GM23338 (cell line): ENCODE data around the gene PNKP. TPM values are rescaled to one million over a fixed set of nuclear protein-coding genes. Genes with fewer than 3 reads are reported as not detected.

ENCODE experiments used
- ATAC-seq: fragments of 200-7000 bp; cut with Tn5 transposase; 3 replicates; pipeline ENCODE4 v1.9.1; 2020
- DNase-seq: peaks from one replicate; pipeline ENCODE4 v3.0.0-alpha.2; 2015; ENCODE audit warnings: low spot score
- H2AFZ ChIP-seq: fragments of 200-600 bp; sonication (generic); 2 replicates; pipeline ENCODE4 v1.8.0; 2016; ENCODE audit warnings: antibody characterized with exemption, mild to moderate bottlenecking, moderate library complexity
- H3F3A ChIP-seq: fragments of 200-600 bp; sonication (generic); replicated peaks from 2 replicates; pipeline ENCODE4 v1.8.0; 2017; ENCODE audit warnings: antibody characterized with exemption, mixed run types, low read depth
- H3K27ac ChIP-seq: fragments of 200-600 bp; sonication (generic); 2 replicates; pipeline ENCODE4 v1.6.1; 2016; ENCODE audit warnings: low read depth
- H3K27me3 ChIP-seq: fragments of 200-600 bp; sonication (generic); 2 replicates; pipeline ENCODE4 v1.8.0; 2016; ENCODE audit warnings: mild to moderate bottlenecking, mixed run types, moderate library complexity; ENCODE audit not compliant: insufficient read depth
- H3K36me3 ChIP-seq: fragments of 200-600 bp; sonication (generic); 2 replicates; pipeline ENCODE4 v1.8.0; 2016; ENCODE audit warnings: mild to moderate bottlenecking; ENCODE audit not compliant: insufficient read depth
- H3K4me1 ChIP-seq: fragments of 200-600 bp; sonication (generic); 2 replicates; pipeline ENCODE4 v1.8.0; 2016; ENCODE audit warnings: mild to moderate bottlenecking, moderate library complexity; ENCODE audit not compliant: insufficient read depth
- H3K4me2 ChIP-seq: fragments of 200-600 bp; sonication (generic); 2 replicates; pipeline ENCODE4 v1.7.1; 2017; ENCODE audit warnings: mixed run types
- H3K4me3 ChIP-seq: fragments of 200-600 bp; sonication (generic); 2 replicates; pipeline ENCODE4 v1.6.1; 2016; ENCODE audit warnings: mixed run types
- H3K79me2 ChIP-seq: fragments of 200-600 bp; sonication (generic); replicated peaks from 2 replicates; pipeline ENCODE4 v1.8.0; 2017; ENCODE audit warnings: mild to moderate bottlenecking; ENCODE audit not compliant: insufficient read depth
- H3K9me2 ChIP-seq: fragments of 200-600 bp; sonication (generic); 2 replicates; pipeline ENCODE4 v1.8.0; 2017; ENCODE audit not compliant: insufficient read depth
- H4K20me1 ChIP-seq: fragments of 200-600 bp; sonication (generic); replicated peaks from 2 replicates; pipeline ENCODE4 v1.8.0; 2017; ENCODE audit warnings: mild to moderate bottlenecking; ENCODE audit not compliant: insufficient read depth
- H3K27ac Mint-ChIP-seq: 2 replicates; pipeline ENCODE4 v1.8.0; 2020; ENCODE audit warnings: inconsistent platforms, mild to moderate bottlenecking, moderate library complexity, mixed read lengths
- H3K27me3 Mint-ChIP-seq: 3 replicates; pipeline ENCODE4 v1.8.0; 2022; ENCODE audit warnings: low read depth, mild to moderate bottlenecking, moderate library complexity, mixed read lengths, inconsistent platforms; ENCODE audit not compliant: insufficient read depth, poor library complexity
- H3K36me3 Mint-ChIP-seq: 3 replicates; pipeline ENCODE4 v1.8.0; 2021; ENCODE audit warnings: low read depth, mild to moderate bottlenecking, inconsistent platforms, moderate library complexity, mixed read lengths
- H3K4me1 Mint-ChIP-seq: 3 replicates; pipeline ENCODE4 v1.8.0; 2020; ENCODE audit warnings: mild to moderate bottlenecking, inconsistent platforms, mixed read lengths
- H3K4me3 Mint-ChIP-seq: 3 replicates; pipeline ENCODE4 v1.8.0; 2021; ENCODE audit warnings: moderate library complexity, mild to moderate bottlenecking, inconsistent platforms, mixed read lengths
- H3K9me3 Mint-ChIP-seq: 3 replicates; pipeline ENCODE4 v1.8.0; 2020; ENCODE audit warnings: moderate library complexity, mild to moderate bottlenecking, inconsistent platforms, mixed read lengths
- CREB1 ChIP-seq: fragments of 250-450 bp; sonication (Bioruptor Pico); IDR thresholded peaks from 2 replicates; pipeline ENCODE4 v1.5.0; 2020; ENCODE audit warnings: low read depth, mild to moderate bottlenecking, moderate library complexity
- EZH2phosphoT487 ChIP-seq: fragments of 200-600 bp; sonication (generic); IDR thresholded peaks from one replicate; pipeline ENCODE4 v1.8.1; 2018; ENCODE audit warnings: antibody characterized with exemption; ENCODE audit not compliant: unreplicated experiment
- JUNB ChIP-seq: IDR thresholded peaks from one replicate; pipeline ENCODE4 v1.6.1; 2016; ENCODE audit warnings: antibody characterized with exemption; ENCODE audit not compliant: unreplicated experiment
- ZNF114 ChIP-seq: fragments of 250-450 bp; sonication (Bioruptor Pico); IDR thresholded peaks from 2 replicates; pipeline ENCODE4 v1.5.0; 2020; ENCODE audit warnings: mild to moderate bottlenecking, moderate library complexity
- ZNF331 ChIP-seq: fragments of 250-450 bp; sonication (Bioruptor Pico); IDR thresholded peaks from 2 replicates; pipeline ENCODE4 v1.5.0; 2020; ENCODE audit warnings: low read depth, mild to moderate bottlenecking, moderate library complexity
- polyA plus RNA-seq: library from polyadenylated mRNA; unstranded; fragments of >200 nt; fragmentation: Nextera tagmentation; extraction: Ambion mirVana; gene quantifications from 2 replicates; pipeline ENCODE4 v1.2.1, GENCODE V29; 2016
- total RNA-seq: library from RNA; depleted of rRNA; stranded (reverse); fragments of >200 nt; shearing (Covaris generic); gene quantifications from 2 replicates; pipeline ENCODE4 v1.2.3, GENCODE V29; 2014
- TF ChIP-seq, protein P1 (sequence below): IDR thresholded peaks from one replicate; pipeline ENCODE4 v1.6.1; 2018; ENCODE audit warnings: antibody characterized with exemption; ENCODE audit not compliant: unreplicated experiment
- TF ChIP-seq, protein P2 (sequence below): IDR thresholded peaks from 2 replicates; pipeline ENCODE4 v1.6.1; 2016; ENCODE audit warnings: antibody characterized with exemption
- TF ChIP-seq, protein P3 (sequence below): fragments of 250-450 bp; sonication (Bioruptor Pico); IDR thresholded peaks from 2 replicates; pipeline ENCODE4 v1.5.0; 2020; ENCODE audit warnings: mild to moderate bottlenecking, moderate library complexity

Gene PNKP
- total and polyA plus RNA-seq, 2 experiments from 2014 or later: 99.6 to 109 TPM

DNA sequence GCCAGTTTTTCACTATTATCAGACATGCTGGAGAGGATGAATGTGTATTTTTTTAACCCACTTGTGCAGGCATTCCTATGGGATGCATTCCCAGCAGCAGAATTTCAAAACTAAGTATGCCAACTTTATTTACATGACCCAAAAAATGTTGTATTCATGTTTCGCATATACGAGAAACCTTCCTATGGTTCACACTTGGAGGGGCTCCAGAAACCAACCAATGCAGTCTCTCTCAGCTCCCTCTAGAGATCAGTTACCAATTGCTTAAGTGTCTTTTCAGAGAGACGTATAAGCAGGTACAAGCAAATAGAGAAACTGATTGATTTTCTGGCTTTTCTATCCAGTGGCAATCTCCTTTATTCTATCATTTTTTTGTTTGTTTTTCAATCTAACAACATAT lies 22.0 kb downstream of the PNKP start:
- H3K4me3 Mint-ChIP-seq: no peak overlapping the region
- Histone ChIP-seq H3K36me3 (no peaks in the 10 kb centered on the region), H3K4me2 (no peak overlapping the region), H3K4me1 (peaks cover 5% of the 10 kb centered on the region; the same call in 1 of the 2 replicates), H3K27ac (no peak overlapping the region), H3K79me2 (0 out of 2 replicates have a peak, but pooled peaks cover 12% of the 10 kb centered on the region), H3K9me2 (0 out of 2 replicates have a peak, but pooled peaks cover 3% of the 10 kb centered on the region), H4K20me1 (peaks cover 20% of the 10 kb centered on the region), H3K4me3 (no peak overlapping the region), H3K27me3 (no peaks in the 10 kb centered on the region), H2AFZ (no peak overlapping the region), H3F3A (0 out of 2 replicates have a peak, but pooled peaks cover 7% of the 10 kb centered on the region)
- no peak overlapping the region for H3K27ac Mint-ChIP-seq
- peaks cover 11% of the 10 kb centered on the region for H3K27me3 Mint-ChIP-seq
- peaks cover 21% of the 10 kb centered on the region for H3K36me3 Mint-ChIP-seq
- no peak for DNase-seq
- H3K4me1 Mint-ChIP-seq: peaks cover 13% of the 10 kb centered on the region
- TF ChIP-seq ZNF114 (CRISPR knock-in tag): no peak
- no peak for TF ChIP-seq CREB1 (CRISPR knock-in tag)
- TF ChIP-seq, protein P1, sequence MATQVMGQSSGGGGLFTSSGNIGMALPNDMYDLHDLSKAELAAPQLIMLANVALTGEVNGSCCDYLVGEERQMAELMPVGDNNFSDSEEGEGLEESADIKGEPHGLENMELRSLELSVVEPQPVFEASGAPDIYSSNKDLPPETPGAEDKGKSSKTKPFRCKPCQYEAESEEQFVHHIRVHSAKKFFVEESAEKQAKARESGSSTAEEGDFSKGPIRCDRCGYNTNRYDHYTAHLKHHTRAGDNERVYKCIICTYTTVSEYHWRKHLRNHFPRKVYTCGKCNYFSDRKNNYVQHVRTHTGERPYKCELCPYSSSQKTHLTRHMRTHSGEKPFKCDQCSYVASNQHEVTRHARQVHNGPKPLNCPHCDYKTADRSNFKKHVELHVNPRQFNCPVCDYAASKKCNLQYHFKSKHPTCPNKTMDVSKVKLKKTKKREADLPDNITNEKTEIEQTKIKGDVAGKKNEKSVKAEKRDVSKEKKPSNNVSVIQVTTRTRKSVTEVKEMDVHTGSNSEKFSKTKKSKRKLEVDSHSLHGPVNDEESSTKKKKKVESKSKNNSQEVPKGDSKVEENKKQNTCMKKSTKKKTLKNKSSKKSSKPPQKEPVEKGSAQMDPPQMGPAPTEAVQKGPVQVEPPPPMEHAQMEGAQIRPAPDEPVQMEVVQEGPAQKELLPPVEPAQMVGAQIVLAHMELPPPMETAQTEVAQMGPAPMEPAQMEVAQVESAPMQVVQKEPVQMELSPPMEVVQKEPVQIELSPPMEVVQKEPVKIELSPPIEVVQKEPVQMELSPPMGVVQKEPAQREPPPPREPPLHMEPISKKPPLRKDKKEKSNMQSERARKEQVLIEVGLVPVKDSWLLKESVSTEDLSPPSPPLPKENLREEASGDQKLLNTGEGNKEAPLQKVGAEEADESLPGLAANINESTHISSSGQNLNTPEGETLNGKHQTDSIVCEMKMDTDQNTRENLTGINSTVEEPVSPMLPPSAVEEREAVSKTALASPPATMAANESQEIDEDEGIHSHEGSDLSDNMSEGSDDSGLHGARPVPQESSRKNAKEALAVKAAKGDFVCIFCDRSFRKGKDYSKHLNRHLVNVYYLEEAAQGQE: no peak
- TF ChIP-seq, protein P2, sequence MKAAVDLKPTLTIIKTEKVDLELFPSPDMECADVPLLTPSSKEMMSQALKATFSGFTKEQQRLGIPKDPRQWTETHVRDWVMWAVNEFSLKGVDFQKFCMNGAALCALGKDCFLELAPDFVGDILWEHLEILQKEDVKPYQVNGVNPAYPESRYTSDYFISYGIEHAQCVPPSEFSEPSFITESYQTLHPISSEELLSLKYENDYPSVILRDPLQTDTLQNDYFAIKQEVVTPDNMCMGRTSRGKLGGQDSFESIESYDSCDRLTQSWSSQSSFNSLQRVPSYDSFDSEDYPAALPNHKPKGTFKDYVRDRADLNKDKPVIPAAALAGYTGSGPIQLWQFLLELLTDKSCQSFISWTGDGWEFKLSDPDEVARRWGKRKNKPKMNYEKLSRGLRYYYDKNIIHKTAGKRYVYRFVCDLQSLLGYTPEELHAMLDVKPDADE: no peak
- no peak for TF ChIP-seq EZH2phosphoT487
- TF ChIP-seq, protein P3, sequence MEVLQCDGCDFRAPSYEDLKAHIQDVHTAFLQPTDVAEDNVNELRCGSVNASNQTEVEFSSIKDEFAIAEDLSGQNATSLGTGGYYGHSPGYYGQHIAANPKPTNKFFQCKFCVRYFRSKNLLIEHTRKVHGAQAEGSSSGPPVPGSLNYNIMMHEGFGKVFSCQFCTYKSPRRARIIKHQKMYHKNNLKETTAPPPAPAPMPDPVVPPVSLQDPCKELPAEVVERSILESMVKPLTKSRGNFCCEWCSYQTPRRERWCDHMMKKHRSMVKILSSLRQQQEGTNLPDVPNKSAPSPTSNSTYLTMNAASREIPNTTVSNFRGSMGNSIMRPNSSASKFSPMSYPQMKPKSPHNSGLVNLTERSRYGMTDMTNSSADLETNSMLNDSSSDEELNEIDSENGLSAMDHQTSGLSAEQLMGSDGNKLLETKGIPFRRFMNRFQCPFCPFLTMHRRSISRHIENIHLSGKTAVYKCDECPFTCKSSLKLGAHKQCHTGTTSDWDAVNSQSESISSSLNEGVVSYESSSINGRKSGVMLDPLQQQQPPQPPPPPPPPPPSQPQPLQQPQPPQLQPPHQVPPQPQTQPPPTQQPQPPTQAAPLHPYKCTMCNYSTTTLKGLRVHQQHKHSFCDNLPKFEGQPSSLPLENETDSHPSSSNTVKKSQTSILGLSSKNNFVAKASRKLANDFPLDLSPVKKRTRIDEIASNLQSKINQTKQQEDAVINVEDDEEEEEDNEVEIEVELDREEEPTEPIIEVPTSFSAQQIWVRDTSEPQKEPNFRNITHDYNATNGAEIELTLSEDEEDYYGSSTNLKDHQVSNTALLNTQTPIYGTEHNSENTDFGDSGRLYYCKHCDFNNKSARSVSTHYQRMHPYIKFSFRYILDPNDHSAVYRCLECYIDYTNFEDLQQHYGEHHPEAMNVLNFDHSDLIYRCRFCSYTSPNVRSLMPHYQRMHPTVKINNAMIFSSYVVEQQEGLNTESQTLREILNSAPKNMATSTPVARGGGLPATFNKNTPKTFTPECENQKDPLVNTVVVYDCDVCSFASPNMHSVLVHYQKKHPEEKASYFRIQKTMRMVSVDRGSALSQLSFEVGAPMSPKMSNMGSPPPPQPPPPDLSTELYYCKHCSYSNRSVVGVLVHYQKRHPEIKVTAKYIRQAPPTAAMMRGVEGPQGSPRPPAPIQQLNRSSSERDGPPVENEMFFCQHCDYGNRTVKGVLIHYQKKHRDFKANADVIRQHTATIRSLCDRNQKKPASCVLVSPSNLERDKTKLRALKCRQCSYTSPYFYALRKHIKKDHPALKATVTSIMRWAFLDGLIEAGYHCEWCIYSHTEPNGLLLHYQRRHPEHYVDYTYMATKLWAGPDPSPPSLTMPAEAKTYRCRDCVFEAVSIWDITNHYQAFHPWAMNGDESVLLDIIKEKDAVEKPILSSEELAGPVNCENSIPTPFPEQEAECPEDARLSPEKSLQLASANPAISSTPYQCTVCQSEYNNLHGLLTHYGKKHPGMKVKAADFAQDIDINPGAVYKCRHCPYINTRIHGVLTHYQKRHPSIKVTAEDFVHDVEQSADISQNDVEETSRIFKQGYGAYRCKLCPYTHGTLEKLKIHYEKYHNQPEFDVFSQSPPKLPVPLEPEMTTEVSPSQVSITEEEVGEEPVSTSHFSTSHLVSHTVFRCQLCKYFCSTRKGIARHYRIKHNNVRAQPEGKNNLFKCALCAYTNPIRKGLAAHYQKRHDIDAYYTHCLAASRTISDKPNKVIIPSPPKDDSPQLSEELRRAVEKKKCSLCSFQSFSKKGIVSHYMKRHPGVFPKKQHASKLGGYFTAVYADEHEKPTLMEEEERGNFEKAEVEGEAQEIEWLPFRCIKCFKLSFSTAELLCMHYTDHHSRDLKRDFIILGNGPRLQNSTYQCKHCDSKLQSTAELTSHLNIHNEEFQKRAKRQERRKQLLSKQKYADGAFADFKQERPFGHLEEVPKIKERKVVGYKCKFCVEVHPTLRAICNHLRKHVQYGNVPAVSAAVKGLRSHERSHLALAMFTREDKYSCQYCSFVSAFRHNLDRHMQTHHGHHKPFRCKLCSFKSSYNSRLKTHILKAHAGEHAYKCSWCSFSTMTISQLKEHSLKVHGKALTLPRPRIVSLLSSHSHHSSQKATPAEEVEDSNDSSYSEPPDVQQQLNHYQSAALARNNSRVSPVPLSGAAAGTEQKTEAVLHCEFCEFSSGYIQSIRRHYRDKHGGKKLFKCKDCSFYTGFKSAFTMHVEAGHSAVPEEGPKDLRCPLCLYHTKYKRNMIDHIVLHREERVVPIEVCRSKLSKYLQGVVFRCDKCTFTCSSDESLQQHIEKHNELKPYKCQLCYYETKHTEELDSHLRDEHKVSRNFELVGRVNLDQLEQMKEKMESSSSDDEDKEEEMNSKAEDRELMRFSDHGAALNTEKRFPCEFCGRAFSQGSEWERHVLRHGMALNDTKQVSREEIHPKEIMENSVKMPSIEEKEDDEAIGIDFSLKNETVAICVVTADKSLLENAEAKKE: no peak
- TF ChIP-seq JUNB: no peak
- no peak for TF ChIP-seq ZNF331 (CRISPR knock-in tag)
- peaks cover 10% of the 10 kb centered on the region; the same call in 2 of the 3 replicates for H3K9me3 Mint-ChIP-seq
- ATAC-seq: no peak
